A673 (cell line): ENCODE results near the gene C1QTNF9.

ENCODE experiments used
- EZH2 ChIP-seq: fragments of 200-600 bp; sonication (generic); IDR thresholded peaks from 2 replicates; pipeline ENCODE4 v1.6.1; 2017; ENCODE audit warnings: borderline replicate concordance, low read depth, mild to moderate bottlenecking, mixed read lengths, antibody characterized with exemption, low read length; ENCODE audit not compliant: poor library complexity, severe bottlenecking
- TF ChIP-seq, protein P1 (sequence below): fragments of 300-800, 200-600 bp; sonication (generic); conservative IDR thresholded peaks from 2 replicates; pipeline ENCODE4 v1.5.1; 2017; ENCODE audit warnings: low read depth, mild to moderate bottlenecking, antibody characterized with exemption, low read length, moderate library complexity, mixed read lengths

DNA sequence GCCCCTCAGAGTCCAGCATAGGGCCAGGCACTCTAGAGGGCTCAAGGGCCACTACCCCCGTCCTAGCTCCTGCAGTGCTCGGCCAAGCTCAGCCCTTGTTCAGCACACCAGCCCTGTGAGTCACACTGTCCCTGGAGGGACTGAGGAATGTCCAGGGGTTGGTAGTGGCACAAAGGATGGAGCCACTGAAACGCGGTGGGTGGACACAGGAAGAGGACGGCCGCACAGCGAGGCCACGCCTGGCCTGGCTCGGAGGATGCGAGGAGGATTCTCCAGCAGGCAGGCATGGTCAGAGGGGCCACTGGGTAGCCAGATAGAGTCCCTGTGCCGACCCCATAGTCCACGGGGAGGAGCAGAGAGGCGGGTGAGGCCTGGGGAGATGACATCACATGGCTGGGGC lies 45.7 kb downstream of the C1QTNF9 start:
- TF ChIP-seq, protein P1, sequence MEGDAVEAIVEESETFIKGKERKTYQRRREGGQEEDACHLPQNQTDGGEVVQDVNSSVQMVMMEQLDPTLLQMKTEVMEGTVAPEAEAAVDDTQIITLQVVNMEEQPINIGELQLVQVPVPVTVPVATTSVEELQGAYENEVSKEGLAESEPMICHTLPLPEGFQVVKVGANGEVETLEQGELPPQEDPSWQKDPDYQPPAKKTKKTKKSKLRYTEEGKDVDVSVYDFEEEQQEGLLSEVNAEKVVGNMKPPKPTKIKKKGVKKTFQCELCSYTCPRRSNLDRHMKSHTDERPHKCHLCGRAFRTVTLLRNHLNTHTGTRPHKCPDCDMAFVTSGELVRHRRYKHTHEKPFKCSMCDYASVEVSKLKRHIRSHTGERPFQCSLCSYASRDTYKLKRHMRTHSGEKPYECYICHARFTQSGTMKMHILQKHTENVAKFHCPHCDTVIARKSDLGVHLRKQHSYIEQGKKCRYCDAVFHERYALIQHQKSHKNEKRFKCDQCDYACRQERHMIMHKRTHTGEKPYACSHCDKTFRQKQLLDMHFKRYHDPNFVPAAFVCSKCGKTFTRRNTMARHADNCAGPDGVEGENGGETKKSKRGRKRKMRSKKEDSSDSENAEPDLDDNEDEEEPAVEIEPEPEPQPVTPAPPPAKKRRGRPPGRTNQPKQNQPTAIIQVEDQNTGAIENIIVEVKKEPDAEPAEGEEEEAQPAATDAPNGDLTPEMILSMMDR: no peak
- TF ChIP-seq EZH2: no peak
